ENCODE measurements around the gene TSPAN7.

GRCh38 chrX:38628587-38628986 lies 67.2 kb downstream of the TSPAN7 start:
- no peak for TF ChIP-seq POLR2A (IDR thresholded peaks at IDR 0.05; ENCODE audit: low read length)
- no peak for TF ChIP-seq GATA1 (IDR thresholded peaks at IDR 0.05; ENCODE audit: low read depth, low read length)
